ENCODE data around the gene TOP1. TPM values are rescaled to one million over a fixed set of nuclear protein-coding genes. Genes with fewer than 3 reads are reported as not detected.
A peak's percentile ranks its signal among the peaks of the same experiment; 100 is the strongest.

Gene TOP1
- total and polyA plus RNA-seq, 9 of the 15 experiments (the other 6 are each of a cell fraction or from before 2014, with no cell fraction given) = 26.4 to 127 (median 39.6) TPM

- no peak for TF ChIP-seq TSHZ1 (CRISPR knock-in tag; IDR thresholded peaks at IDR 0.05)
- TF ChIP-seq HMG20B (CRISPR knock-in tag; IDR thresholded peaks at IDR 0.05) = no peak
- TF ChIP-seq POLR3A (IDR thresholded peaks at IDR 0.05; ENCODE audit: borderline replicate concordance, extremely low read depth, insufficient read depth, insufficient read length) = no peak
- peak; percentile 26 to 87; a peak in 3 of 4 replicates for TF ChIP-seq FOXK2 (conservative IDR thresholded peaks at IDR 0.05 in 1 of 2, IDR thresholded peaks at IDR 0.05 in 1 of 2; ENCODE audit: low read depth in 2 of 2)
- peak; percentile 98 for TF ChIP-seq TAL1 (IDR thresholded peaks at IDR 0.05)
- TF ChIP-seq KDM1A (IDR thresholded peaks at IDR 0.05) = peak; percentile 37 to 54; a peak in 2 of 4 replicates
- TF ChIP-seq MYNN (IDR thresholded peaks at IDR 0.05) = peak; percentile 58
- no peak for TF ChIP-seq MYNN (CRISPR knock-in tag; IDR thresholded peaks at IDR 0.05)
- 0 out of 2 replicates have a peak, but pooled peaks have one; percentile 31 for TF ChIP-seq ZEB2 (IDR thresholded peaks at IDR 0.05)
- no peak for TF ChIP-seq ZNF282 (CRISPR knock-in tag; IDR thresholded peaks at IDR 0.05)
- no peak for TF ChIP-seq ZNF146 (CRISPR knock-in tag; IDR thresholded peaks at IDR 0.05; ENCODE audit: unreplicated experiment)
- TF ChIP-seq PYGO2 (tag; IDR thresholded peaks at IDR 0.05) = peak; percentile 17; the same call in 1 of the 2 replicates
- no peak for TF ChIP-seq OTX1 (CRISPR knock-in tag; IDR thresholded peaks at IDR 0.05)
- TF ChIP-seq, protein P1, sequence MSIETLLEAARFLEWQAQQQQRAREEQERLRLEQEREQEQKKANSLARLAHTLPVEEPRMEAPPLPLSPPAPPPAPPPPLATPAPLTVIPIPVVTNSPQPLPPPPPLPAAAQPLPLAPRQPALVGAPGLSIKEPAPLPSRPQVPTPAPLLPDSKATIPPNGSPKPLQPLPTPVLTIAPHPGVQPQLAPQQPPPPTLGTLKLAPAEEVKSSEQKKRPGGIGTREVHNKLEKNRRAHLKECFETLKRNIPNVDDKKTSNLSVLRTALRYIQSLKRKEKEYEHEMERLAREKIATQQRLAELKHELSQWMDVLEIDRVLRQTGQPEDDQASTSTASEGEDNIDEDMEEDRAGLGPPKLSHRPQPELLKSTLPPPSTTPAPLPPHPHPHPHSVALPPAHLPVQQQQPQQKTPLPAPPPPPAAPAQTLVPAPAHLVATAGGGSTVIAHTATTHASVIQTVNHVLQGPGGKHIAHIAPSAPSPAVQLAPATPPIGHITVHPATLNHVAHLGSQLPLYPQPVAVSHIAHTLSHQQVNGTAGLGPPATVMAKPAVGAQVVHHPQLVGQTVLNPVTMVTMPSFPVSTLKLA (conservative IDR thresholded peaks at IDR 0.05) = 0 out of 4 replicates have a peak, but pooled peaks of 1 of the 2 experiments have one; percentile 26
- peak; percentile 97 for TF ChIP-seq SMARCA4 (IDR thresholded peaks at IDR 0.05)
- no peak for TF ChIP-seq SREBF1 (IDR thresholded peaks at IDR 0.05; ENCODE audit: borderline replicate concordance, low read depth, low read length)
- TF ChIP-seq CREM (IDR thresholded peaks at IDR 0.05; ENCODE audit: low read depth) = 0 out of 2 replicates have a peak, but pooled peaks have one; percentile 15
- TF ChIP-seq NBN (IDR thresholded peaks at IDR 0.05; ENCODE audit: low read depth) = peak; percentile 28; the same call in 1 of the 2 replicates
- TF ChIP-seq, protein P2, sequence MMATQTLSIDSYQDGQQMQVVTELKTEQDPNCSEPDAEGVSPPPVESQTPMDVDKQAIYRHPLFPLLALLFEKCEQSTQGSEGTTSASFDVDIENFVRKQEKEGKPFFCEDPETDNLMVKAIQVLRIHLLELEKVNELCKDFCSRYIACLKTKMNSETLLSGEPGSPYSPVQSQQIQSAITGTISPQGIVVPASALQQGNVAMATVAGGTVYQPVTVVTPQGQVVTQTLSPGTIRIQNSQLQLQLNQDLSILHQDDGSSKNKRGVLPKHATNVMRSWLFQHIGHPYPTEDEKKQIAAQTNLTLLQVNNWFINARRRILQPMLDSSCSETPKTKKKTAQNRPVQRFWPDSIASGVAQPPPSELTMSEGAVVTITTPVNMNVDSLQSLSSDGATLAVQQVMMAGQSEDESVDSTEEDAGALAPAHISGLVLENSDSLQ (IDR thresholded peaks at IDR 0.05) = peak; percentile 21; the same call in 1 of the 2 replicates
- peak; percentile 75 for TF ChIP-seq NFIC (IDR thresholded peaks at IDR 0.05)
- TF ChIP-seq ZNF644 (tag; IDR thresholded peaks at IDR 0.05; ENCODE audit: low read depth) = peak; percentile 46; the same call in 1 of the 2 replicates
- peak in 1 of 3 experiments; percentile 11 for TF ChIP-seq YY1 (IDR thresholded peaks at IDR 0.05; ENCODE audit: borderline replicate concordance in 1 of 3, control insufficient read depth in 1 of 3, extremely low read depth in 1 of 3, insufficient read depth in 3 of 3, insufficient read length in 1 of 3, insufficient replicate concordance in 2 of 3, low read depth in 1 of 3, low read length in 2 of 3)
- TF ChIP-seq STAT5A (IDR thresholded peaks at IDR 0.05; ENCODE audit: borderline replicate concordance, low read length) = peak; percentile 87
- peak; percentile 84 for TF ChIP-seq SOX6 (IDR thresholded peaks at IDR 0.05)
Measured at GRCh38 chr20:41050361-41051008, 21.9 kb downstream of the TOP1 start (continued).
